ENCODE measurements around the gene SHISAL2A.

SHISAL2A gene

GRCh38 chr1:52702886-52703787 lies 70.2 kb downstream of the SHISAL2A start:
- ChIA-PET POLR2A (interaction anchor here (0.6 to 1.8 kb wide), 18 partner anchors 9 to 260 kb away, joined by 3 to 22 read pairs (median 4); partner anchors contain the start of genes ZYG11A and ZYG11B), CTCF (interaction anchor here (0.6 to 1.2 kb wide), 3 partner anchors 10 to 616 kb away, joined by 3 read pairs; no protein-coding TSS in a partner anchor)
- peak; percentile 86 for DNase-seq (ENCODE audit: extremely low spot score)
- TF ChIP-seq BHLHE40 (IDR thresholded peaks at IDR 0.05; ENCODE audit: borderline replicate concordance) (no peak), SUZ12 (IDR thresholded peaks at IDR 0.05) (no peak), NFRKB (IDR thresholded peaks at IDR 0.05) (no peak), L3MBTL2 (conservative IDR thresholded peaks at IDR 0.05) (peak; percentile 98), HDGF (IDR thresholded peaks at IDR 0.05; ENCODE audit: borderline replicate concordance) (no peak), FOXK2 (IDR thresholded peaks at IDR 0.05) (no peak), SP1 (IDR thresholded peaks at IDR 0.05) (no peak), FOXM1 (IDR thresholded peaks at IDR 0.05; ENCODE audit: borderline replicate concordance) (no peak)
- TF ChIP-seq, protein P1, sequence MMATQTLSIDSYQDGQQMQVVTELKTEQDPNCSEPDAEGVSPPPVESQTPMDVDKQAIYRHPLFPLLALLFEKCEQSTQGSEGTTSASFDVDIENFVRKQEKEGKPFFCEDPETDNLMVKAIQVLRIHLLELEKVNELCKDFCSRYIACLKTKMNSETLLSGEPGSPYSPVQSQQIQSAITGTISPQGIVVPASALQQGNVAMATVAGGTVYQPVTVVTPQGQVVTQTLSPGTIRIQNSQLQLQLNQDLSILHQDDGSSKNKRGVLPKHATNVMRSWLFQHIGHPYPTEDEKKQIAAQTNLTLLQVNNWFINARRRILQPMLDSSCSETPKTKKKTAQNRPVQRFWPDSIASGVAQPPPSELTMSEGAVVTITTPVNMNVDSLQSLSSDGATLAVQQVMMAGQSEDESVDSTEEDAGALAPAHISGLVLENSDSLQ (IDR thresholded peaks at IDR 0.05): peak; percentile 71

DNA sequence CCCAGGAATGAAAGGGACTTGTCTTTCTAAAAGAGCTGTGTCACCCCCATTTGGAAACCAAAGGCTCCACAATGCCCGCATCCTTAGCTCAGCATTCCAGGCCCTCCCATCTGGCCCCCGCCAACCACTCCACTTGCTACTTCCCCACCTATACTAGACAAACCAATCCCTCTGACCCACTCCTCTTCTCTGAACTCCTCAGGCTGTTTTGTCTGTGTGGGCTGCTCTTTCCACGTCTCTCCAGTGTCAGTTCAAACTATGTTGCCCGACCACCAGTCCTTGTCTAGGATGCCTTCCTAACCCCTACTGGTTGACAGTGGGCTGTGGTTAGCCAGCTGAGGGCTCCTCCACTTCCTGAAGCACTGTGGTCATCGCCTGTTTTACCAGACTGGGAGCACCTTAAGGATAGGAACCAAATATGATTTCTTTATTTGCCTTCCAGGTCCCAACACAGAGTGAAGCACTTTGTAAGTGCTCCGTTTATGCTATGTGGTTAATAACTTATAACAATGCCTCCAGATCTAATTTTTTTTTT lies 73.2 kb downstream of the SHISAL2A start:
- no peak for DNase-seq (ENCODE audit: extremely low spot score)
- ChIA-PET CTCF (no interaction called here), POLR2A (interaction anchor here (0.7 to 1.0 kb wide), 2 partner anchors 7 to 20 kb away, joined by 3 read pairs; partner anchors contain the start of gene ZYG11B)
- TF ChIP-seq LEF1 (IDR thresholded peaks at IDR 0.05; ENCODE audit: borderline replicate concordance) (no peak), ARNT (IDR thresholded peaks at IDR 0.05) (no peak), ZNF384 (IDR thresholded peaks at IDR 0.05) (no peak), CTBP1 (IDR thresholded peaks at IDR 0.05; ENCODE audit: borderline replicate concordance) (no peak), FOXK2 (IDR thresholded peaks at IDR 0.05) (no peak), TARDBP (IDR thresholded peaks at IDR 0.05) (no peak), NFRKB (IDR thresholded peaks at IDR 0.05) (no peak), BHLHE40 (IDR thresholded peaks at IDR 0.05; ENCODE audit: borderline replicate concordance) (no peak), SP1 (IDR thresholded peaks at IDR 0.05) (no peak), FOXM1 (IDR thresholded peaks at IDR 0.05; ENCODE audit: borderline replicate concordance) (no peak), ELF4 (IDR thresholded peaks at IDR 0.05) (no peak), FOXA1 (IDR thresholded peaks at IDR 0.05) (no peak)
- TF ChIP-seq, protein P1 (IDR thresholded peaks at IDR 0.05): no peak

All from HEK293T (cell line).